ENCODE results near the gene CDS2. TPM values are rescaled to one million over a fixed set of nuclear protein-coding genes. Genes with fewer than 3 reads are reported as not detected.

Gene CDS2
- total RNA-seq, 1 donor from 2014 or later: 46.9 TPM

DNA sequence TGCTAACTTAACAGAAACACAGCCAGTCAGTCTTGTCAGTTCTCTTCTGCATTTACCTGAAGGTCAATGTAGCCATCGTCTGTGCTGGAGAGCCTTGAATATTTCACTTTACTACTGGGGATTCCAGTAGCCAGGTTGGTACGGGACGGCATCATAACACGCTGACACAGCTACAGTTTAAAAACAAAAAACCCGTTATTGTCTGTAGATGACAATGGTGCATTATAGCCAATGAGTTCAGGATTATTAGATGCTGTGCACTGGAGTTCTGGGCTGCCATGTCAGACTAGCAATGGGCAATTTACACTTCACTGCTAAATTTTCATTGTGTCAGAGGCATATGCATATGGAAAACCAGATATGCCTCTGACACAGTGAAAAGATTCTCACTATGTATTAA lies 17.5 kb upstream of the CDS2 start:
- H3K36me3 Mint-ChIP-seq (ENCODE audit: low read depth): peaks cover 13% of the 10 kb centered on the region
- TF ChIP-seq, protein P1, sequence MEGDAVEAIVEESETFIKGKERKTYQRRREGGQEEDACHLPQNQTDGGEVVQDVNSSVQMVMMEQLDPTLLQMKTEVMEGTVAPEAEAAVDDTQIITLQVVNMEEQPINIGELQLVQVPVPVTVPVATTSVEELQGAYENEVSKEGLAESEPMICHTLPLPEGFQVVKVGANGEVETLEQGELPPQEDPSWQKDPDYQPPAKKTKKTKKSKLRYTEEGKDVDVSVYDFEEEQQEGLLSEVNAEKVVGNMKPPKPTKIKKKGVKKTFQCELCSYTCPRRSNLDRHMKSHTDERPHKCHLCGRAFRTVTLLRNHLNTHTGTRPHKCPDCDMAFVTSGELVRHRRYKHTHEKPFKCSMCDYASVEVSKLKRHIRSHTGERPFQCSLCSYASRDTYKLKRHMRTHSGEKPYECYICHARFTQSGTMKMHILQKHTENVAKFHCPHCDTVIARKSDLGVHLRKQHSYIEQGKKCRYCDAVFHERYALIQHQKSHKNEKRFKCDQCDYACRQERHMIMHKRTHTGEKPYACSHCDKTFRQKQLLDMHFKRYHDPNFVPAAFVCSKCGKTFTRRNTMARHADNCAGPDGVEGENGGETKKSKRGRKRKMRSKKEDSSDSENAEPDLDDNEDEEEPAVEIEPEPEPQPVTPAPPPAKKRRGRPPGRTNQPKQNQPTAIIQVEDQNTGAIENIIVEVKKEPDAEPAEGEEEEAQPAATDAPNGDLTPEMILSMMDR (IDR thresholded peaks at IDR 0.05): no peak
- no peaks in the 10 kb centered on the region for H3K9me3 Mint-ChIP-seq (ENCODE audit: low read depth)
- no peak for DNase-seq (ENCODE audit: low spot score)
- peaks cover 16% of the 10 kb centered on the region for H3K4me1 Mint-ChIP-seq (ENCODE audit: low read depth)
- H3K4me3 Mint-ChIP-seq (ENCODE audit: unreplicated experiment): no peak overlapping the region
- no peaks in the 10 kb centered on the region for H3K27me3 Mint-ChIP-seq (ENCODE audit: low read depth)
- no peak overlapping the region for H3K27ac Mint-ChIP-seq (ENCODE audit: unreplicated experiment)

DNA sequence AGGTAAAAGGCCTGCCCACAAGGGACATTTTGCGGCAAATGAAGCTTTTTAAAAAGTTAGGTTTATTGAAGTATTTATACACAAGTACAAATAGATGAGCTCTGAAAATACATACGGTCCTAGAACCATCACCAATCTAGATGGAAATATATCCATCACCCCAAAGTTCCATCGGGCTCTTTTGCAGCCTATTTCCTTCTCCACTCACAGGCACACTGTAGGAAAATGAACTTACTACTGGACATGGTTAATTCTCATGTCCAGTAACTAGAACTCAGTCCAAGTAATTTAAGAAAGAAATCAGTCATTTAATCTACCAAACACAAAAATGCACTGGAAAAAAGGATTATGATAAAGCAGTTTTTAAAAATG lies 13.2 kb upstream of the CDS2 start:
- Mint-ChIP-seq H3K27ac (ENCODE audit: unreplicated experiment) (peak overlapping the region; percentile 97), H3K27me3 (ENCODE audit: low read depth) (no peaks in the 10 kb centered on the region), H3K36me3 (ENCODE audit: low read depth) (peaks cover 11% of the 10 kb centered on the region), H3K4me3 (ENCODE audit: unreplicated experiment) (peak overlapping the region; percentile 88), H3K9me3 (ENCODE audit: low read depth) (no peaks in the 10 kb centered on the region), H3K4me1 (ENCODE audit: low read depth) (peaks cover 30% of the 10 kb centered on the region)
- DNase-seq (ENCODE audit: low spot score): no peak
- TF ChIP-seq, protein P1 (IDR thresholded peaks at IDR 0.05): no peak

DNA sequence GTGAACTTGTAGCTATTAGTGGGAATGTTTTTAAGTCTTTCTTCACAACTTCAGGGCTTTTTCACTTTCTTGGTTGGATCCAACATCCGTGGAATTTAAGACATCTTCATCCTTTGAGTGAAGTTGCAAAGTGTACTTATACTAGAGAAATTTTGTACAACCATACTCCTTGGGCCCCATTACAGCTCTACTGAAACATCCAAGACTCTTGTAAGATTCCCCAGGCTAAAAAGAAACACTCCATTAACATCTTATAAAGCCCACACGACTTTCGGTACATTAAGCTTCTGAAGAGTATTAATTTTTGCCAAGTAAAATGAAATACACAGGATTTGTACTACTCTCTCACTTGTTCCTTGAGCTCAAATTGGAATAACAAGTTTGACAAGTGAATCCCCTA lies 12.4 kb upstream of the CDS2 start:
- peaks cover 9% of the 10 kb centered on the region for H3K36me3 Mint-ChIP-seq (ENCODE audit: low read depth)
- peaks cover 35% of the 10 kb centered on the region for H3K4me1 Mint-ChIP-seq (ENCODE audit: low read depth)
- H3K9me3 Mint-ChIP-seq (ENCODE audit: low read depth): no peaks in the 10 kb centered on the region
- TF ChIP-seq, protein P1 (IDR thresholded peaks at IDR 0.05): no peak
- no peak for DNase-seq (ENCODE audit: low spot score)
- no peak overlapping the region for H3K4me3 Mint-ChIP-seq (ENCODE audit: unreplicated experiment)
- no peak overlapping the region for H3K27ac Mint-ChIP-seq (ENCODE audit: unreplicated experiment)
- H3K27me3 Mint-ChIP-seq (ENCODE audit: low read depth): no peaks in the 10 kb centered on the region

DNA sequence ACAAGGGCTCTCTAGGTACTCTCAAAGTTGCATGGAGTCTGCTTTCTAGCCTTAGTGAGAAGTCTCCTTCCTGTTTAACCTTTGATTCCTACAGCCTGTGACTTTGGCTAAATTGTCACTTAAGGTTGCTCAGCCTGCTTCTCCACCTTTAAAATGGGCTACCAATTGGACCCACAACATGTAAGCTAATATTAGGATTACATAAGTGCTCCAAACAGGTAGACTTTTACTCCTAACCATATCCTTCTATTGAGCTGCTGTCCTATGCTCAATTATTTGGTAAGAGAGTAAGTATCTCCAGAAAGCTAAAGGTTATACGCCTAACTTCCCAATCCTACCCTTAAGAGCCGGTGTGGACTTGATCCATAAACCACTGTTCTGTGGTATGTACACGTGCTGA lies 9.9 kb upstream of the CDS2 start:
- peaks cover 6% of the 10 kb centered on the region for H3K36me3 Mint-ChIP-seq (ENCODE audit: low read depth)
- H3K9me3 Mint-ChIP-seq (ENCODE audit: low read depth): no peaks in the 10 kb centered on the region
- no peaks in the 10 kb centered on the region for H3K27me3 Mint-ChIP-seq (ENCODE audit: low read depth)
- TF ChIP-seq, protein P1 (IDR thresholded peaks at IDR 0.05): no peak
- H3K4me3 Mint-ChIP-seq (ENCODE audit: unreplicated experiment): no peak overlapping the region
- no peak overlapping the region for H3K27ac Mint-ChIP-seq (ENCODE audit: unreplicated experiment)
- DNase-seq (ENCODE audit: low spot score): no peak
- peaks cover 41% of the 10 kb centered on the region for H3K4me1 Mint-ChIP-seq (ENCODE audit: low read depth)

DNA sequence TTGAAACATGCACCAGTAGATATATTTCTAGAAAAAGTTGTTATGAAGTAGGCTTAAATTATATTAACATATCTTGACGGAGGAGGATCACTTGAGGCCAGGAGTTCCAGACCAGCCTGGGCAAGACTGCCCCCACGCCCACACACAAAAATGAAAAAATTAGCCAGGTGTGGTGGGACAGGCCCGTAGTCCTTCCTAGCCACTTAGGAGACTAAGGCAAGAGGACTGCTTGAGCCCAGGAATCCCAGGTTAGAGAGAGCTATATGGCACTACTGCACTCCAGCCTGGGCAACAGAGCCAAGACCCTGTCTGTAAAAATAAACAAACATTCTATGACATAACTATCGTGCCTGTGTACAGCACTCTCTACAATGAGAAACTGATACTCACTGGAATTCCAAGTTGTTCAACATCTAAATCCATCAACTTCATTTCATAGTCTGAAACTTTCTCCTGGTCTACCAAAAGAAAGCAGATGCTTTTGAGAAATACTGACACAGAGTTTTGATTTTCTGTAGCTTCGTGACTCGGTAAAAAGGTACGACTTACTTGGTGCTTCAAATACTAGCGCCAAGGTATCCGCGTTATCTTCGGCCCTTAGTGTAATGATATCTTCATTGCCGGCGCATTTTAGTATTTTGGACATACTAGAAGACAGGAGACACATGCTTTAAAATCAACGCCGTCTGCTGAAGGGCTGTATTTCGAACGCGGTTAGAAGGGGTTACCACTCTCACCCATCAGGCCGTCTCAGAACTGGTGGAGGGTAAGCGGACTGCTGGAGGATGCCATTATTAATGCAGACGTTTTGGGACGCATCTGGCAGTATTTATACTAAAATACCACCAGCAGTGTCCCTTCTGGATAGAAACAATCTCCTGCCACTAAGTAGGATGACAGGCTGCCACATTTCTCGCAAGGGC lies 8.3 kb upstream of the CDS2 start:
- Mint-ChIP-seq H3K27ac (ENCODE audit: unreplicated experiment) (peak overlapping the region; percentile 61), H3K36me3 (ENCODE audit: low read depth) (peaks cover 6% of the 10 kb centered on the region), H3K27me3 (ENCODE audit: low read depth) (no peaks in the 10 kb centered on the region), H3K9me3 (ENCODE audit: low read depth) (no peaks in the 10 kb centered on the region), H3K4me3 (ENCODE audit: unreplicated experiment) (peak overlapping the region; percentile 85), H3K4me1 (ENCODE audit: low read depth) (peaks cover 32% of the 10 kb centered on the region)
- DNase-seq (ENCODE audit: low spot score): no peak
- TF ChIP-seq, protein P1 (IDR thresholded peaks at IDR 0.05): no peak
